Ramos (cell line): ENCODE results near the gene RPGR.

Experiments
- in situ Hi-C: fragments of 300-500 bp; cut with MboI; formaldehyde crosslinking; loops from one replicate; pipeline ENCODE4 v1.14.3; 2022; ENCODE audit warnings: low sequenced_read_pairs; ENCODE audit not compliant: unreplicated experiment

RPGR gene

DNA sequence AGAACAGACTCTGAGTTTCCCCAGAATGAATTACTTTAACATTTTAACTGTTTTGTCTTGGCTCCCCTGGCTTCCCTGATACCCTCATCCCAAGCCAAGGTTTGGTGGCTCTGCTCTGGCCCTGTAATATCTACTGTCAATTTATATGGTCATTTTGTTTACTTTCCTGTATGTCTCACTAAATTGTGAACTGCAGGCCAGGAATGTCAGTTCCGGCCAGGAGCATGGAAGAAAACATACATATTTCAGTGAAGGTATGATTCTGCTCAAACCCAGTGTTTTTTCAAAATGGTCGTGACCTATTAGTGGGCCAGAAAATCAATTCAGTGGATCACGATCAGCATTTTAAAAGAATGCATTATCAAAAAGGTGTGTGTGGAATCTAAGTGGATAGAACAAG is 1.2 kb downstream of the RPGR start:
- in situ Hi-C loops, result no loop called here

DNA sequence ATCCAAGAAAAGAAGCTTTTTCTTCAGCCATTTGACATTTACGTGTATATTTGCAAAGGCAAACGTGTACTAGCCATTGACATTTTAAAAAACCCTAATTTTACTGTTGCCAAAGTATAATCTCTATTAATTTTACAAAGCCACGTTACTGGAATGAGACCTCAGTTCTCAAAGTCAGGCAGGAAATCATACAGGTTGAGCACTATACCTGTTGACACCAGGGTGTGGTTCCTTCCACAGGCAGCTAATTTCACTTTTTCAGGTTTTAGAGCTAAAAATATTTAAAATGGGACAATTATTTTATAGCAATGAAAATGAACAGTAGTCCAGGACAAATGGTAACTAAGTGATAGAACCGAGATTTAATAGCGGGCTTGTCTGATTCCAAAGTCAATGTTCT is 6.5 kb downstream of the RPGR start:
- in situ Hi-C loops, result no loop called here

DNA sequence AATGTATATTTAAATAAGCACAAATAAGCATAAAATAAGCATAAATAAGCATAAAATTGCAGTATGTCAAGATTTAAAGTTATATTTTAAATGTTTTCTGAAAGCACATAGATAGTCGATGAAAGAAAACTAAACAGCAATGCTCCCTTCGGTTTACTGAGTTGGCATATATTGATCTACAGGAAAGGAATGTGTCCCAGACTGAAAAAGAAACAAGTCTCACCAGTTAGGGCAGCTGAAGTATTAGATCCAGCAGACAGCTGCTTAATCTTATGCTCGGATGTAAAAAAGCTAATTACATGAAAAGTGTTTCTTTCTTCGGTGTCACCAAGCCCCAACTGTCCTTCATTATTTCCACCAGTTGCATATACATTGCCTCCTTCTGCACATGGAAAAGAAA is 8.7 kb downstream of the RPGR start:
- in situ Hi-C loops, result no loop called here

DNA sequence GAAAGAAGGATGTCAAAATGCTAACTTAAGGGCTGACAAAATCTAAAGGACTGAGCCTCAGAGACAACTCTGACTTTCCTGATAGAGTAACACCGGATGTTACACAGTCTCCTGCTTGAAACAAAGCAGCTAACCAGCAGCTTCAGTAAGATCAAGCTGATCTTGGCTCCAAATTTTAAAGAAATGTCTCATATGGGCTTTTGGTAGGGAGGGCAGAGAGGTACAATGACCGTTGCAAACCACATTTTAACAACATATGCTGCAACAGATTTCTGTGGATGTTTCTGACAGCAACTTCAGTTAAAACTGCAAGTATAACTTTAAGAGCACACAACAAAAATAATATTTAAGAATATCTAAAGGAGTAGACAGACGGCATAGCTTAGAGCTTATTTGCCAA is 9.1 kb downstream of the RPGR start:
- in situ Hi-C loops, result no loop called here

DNA sequence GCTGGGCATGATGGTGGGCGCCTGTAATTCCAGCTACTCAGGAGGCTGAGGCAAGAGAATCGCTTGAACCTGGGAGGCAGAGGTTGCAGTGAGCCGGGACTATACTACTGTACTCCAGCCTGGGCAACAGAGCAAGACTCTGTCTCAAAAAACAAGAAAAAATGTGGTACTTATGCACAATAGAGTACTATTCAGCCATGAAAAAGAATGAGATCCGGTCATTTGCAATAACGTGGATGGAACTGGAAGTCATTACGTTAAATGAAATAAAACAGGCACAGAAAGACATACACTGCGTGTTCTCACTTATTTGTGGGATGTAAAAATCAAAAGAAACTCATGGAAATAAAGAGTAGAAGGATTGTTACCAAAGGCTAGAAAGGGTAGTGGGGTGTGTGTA is 12.1 kb downstream of the RPGR start:
- in situ Hi-C loops, result no loop called here

DNA sequence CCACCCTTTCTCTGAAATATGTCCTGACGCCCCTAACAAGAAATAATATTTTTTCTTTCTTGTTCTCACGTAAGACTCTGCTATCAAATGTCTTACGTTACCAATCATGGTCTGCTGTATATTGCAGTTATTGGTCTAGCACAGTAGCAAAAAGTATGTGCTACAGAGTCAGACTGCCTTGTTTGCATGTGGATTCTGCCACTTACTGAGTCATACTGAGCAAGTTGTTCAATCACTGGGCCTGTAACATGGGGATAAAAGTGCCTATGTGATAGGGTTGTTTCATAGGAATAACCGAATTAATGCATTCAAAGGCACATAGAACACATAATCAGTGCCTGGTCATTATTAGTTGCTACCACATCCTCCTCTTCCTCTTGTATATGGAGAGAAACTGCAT is 14.1 kb downstream of the RPGR start:
- in situ Hi-C loops, result no loop called here

DNA sequence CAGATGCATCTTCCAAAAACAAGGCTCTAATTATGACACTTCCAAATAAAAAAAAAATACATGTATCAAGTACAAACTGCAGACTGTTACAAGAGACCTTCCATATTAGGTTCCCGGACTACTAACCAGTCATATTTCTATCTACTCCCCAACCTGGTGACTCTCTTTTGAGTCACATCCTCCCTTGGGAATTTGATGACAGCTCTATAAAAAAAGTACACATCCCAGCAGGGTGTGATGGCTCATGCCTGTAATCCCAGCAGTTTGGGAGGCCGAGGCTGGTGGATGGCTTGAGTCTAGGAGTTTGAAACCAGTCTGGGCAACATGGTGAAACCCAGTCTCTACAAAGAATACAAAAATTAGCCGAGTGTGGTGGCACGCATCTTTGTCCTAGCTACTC is 14.9 kb downstream of the RPGR start:
- in situ Hi-C loops, result no loop called here

DNA sequence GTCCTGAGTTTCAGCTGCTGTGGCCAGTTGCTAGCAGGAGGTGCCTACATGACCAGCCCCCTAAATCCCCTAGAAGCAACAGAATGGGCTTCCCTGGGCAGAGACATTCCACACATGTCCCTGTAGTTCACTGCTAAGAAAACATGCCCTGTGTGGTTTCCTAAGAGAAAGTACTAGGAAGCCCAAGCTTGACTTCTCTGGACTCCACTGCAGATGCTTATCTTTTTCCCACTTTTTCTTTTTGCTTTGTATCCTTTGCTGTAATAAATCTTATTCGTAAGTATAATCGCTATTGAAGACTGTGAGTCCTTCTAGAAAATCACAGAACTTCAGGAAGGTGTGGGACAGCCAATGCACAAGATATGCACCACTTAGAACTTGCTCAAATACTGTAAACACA is 15.6 kb downstream of the RPGR start:
- in situ Hi-C loops, result no loop called here

DNA sequence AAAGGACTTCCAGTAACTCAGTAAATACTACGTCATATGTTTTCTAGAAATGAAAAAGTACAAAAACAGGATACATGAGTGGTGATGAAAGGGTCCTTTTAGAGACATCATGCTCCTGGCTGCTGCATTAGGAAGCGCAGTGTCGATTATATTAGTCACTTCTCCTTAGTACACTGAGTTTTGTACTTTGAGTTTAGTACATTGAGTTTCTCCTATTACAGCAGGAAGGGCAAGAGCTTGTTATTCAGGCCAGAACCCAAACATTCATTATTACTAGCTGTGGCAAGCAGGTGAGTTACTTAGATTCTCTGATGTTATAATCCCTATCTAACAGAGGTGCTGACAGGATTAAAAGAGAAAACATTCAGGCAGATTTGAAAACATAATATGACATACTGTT is 21.3 kb downstream of the RPGR start:
- in situ Hi-C loops, result no loop called here

DNA sequence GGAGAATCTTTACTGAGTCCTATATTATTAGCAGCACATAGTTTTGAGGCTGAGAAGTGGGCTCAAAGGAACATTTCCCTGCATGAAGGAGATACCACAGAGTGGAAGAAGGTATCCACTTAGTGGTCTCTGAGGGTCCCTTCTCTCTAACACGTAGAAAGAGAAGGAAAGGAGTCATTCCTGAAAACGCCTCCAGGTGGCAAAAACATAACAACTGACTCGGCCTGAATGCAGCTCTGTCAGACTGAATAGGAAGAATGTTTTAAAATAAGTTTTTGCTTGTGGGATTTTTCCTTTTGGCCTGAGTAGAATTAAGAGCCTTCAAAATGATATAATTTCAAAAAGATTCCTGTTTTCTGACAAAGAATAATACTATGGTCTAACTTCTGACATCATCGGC is 23.3 kb downstream of the RPGR start:
- in situ Hi-C loops, result no loop called here

DNA sequence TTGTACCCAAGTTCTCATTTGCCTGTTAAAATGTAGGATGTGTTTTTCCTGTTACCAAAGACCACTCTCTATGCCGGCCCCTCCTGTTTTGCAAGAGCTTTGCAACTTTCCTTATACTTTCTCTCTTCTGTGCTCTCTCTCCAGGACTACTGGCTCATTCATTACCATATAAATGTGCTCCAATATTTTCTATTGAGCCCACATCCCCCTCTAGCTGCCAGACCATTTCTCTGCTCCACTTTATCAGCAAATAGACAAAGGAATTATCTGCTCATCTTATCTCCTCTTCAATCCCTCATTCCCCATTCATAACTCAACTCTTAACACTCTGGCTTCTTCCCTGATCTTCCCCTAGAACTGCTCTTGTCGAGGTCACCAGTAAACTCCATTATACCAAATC is 33.6 kb downstream of the RPGR start:
- in situ Hi-C loops, result no loop called here

DNA sequence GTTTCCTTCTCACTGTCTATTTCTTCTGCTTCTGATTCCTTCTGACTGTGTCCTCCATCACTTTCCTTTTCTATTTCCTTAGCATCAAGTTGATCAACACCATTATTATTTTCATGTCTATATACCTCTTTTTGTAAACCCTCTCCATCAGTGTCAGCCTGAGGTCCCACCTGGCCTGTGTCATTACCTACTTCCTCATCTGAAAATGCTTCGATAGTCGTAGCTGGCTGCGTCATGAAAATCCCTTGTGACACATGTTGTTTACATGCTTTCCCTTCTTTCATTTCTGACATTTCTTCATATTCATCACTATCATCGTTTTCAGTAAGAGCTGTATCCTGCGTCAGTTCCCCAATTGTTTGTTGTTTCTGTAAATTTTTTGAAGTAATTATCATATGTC is 39.6 kb downstream of the RPGR start:
- in situ Hi-C loops, result no loop called here

DNA sequence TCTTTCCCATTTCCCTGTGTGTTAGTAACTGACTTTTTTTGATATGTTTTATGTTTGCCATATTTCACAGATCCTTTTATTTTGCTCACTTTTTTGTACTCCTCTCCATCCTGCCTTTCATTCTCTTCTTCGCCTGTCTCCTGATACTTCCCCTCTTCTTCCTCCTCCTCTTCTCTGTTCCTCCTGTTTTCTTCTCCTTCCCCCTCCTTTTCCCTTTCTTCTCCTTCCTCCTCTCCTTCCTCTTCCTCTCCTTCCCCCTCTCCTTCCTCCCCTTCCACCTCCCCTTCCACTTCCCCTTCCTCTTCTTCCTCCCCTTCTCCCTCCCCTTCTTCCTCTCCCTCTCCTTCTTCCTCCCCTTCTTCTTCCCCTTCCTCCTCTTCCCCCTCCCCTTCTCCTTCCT is 41.7 kb downstream of the RPGR start:
- in situ Hi-C loops, result no loop called here

DNA sequence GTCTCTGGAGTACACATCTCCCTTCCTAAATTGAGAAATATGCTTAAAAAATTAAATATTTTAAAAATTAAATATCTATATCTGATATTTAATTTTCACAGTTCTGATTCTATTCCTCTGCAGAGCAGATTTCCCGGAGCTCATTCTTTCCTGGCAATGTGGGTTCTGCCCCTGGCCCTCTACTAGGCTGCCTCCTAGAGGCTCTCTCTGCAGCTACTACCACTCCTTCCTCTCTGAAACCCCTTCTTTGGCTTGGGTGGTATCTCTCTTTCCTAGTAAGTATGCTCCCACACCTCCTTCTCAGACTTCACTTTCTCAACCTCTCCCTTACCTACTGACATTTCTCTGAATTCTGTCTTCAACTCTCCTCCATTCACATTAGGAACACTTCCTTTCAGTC is 45.3 kb downstream of the RPGR start:
- in situ Hi-C loops, result no loop called here

DNA sequence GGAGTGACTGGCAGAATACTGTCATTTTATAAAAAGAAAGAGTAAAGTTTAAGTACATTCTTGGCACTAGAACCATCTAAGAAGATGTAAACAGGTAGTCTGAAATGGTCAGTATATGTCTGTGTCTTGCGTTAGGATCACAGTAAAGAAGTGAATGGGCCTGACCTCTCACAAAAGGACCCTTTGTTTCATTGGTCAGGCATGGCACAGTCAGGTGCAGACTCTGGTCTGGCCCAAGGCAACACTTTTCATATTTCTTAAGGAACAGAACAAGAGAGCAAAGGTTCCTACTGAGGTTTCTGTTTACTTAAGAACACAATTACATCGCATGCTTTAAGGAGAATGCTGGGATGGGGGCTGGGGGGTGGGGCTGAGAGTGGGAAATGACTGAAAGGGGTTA is 48.1 kb downstream of the RPGR start:
- in situ Hi-C loops, result no loop called here

DNA sequence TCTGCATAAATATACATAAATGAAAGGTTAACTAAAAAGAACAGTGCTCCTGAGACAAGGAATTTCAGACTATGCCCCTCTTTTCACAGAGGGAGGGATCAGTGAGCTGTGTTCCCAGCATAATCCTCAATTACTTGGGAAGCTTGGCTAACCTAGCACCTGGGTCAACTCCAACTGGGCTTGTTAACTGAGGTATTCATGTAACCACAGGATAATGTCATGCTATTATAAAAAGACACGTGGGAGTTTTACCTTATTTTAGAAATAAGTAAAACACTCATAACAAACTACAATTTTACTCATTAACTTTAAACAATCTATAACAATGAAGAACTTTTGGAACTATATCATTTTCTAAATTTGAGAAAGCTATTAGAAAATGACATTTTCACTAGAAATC is 48.6 kb downstream of the RPGR start:
- in situ Hi-C loops, result no loop called here

DNA sequence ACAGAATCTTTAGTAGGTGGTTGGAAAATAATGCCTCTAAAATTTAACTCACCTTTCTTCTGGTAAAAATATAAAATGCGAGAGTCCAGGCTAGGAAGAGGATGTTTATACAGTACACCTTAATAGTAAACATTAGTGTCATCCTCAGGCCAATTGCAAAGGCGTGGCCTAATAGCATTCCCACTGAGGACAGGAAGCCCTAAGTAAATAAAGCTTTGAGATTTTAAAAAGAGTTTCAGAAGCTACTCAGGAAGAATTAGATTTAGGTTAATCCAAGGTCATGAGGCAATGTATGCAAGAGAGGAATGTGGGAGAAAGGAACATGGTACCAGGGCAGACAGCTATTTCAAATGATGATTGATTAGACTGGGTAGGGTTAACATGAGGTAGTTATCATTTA is 49.5 kb downstream of the RPGR start:
- in situ Hi-C loops, result no loop called here

DNA sequence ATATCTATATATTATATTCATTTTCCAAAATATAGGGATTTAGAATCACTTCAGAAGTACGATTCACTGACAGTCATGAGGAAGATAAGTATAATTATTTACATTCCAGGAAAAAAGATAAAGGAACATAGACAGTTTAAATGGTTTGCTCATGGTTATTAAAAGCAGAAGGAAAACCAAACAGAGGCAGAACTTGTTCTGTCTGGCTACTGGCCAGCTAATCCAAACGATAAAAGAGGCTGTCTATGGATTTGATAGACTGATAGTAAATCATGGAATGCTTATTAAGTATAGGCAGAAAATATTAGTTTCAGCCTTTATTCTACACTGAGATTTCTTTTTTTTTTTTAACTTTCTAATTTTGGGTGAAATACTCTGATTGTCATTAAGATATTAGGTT is 50.2 kb downstream of the RPGR start:
- in situ Hi-C loops, result no loop called here

DNA sequence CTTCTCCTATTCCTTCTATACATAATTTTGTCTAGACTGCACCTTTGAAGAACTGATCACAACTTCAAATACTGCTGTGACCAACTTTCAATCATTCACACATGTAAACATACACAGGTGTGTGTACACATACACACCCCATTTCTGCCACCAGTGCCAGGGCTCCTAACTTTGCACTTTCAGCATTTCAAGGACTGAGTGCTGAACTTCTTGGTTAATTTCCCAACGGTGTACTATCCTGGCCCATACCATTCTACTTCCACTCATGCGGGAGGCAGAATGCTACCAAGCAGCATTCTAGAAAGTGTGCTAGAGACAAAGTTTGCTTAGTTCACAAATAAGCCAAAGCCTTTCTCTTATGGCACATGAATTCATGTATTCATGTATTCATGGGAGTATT is 51.2 kb downstream of the RPGR start:
- in situ Hi-C loops, result no loop called here

DNA sequence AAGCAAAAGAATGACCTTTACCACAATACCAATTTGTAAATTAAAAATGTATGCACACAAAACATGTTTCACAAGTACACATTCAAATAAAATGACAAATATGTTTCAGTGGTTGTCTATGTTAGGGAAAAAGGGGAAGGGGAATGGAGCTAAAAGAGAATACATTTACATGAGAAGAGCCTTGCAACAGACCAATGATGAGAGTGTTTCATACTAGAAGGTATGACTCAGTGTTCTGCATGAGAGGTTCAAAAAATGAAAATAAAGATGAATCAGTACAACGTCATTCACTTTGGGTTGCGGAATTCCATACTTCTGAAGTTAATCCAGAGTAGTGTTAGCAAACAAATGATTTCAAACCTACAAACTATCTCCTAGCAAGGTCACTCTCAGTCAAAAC is 51.7 kb downstream of the RPGR start:
- in situ Hi-C loops, result no loop called here

DNA sequence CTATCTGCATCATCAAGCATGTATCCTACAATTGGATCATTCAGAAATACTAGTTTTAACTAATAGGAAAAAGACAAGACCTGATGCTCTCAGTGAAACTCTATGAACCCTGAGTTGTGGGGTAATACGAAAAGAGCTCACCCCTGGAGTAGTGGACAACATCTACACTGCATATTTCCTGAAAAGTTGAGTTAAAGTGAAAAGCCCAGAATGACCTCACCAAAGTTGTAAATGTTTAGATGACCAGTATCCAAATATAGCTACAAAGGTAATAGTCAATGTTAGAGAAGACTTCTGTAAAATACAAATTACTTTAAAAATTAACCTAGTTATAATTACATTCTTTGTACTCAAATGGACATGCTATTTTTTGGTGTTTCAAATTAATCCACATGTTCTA is 53.9 kb downstream of the RPGR start:
- in situ Hi-C loops, result no loop called here

DNA sequence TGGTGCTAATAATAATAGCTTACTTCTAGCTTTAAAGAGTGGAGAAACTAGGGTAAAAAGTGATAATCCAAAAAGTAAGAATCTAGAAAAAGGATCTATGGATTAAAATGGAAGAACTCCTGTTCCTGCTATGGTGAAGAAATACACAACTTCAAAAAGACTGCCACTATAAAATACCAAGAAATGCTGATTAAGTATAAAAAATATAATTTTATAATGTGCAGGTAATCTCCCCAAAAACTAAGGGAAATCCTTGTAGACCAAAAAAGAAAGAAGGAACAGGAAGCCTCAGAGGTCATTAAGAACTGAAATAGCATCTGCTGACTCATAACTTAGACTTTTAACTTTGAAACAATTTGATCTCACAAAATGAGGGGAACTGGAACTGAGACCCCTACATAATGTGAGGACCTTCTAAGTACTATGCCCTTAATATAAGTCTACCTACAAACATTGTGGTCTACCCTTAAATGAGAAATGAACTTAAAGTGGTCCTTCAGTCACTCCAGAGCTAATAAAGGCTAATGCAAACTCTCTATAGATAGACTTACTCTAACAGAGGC is 56.1 kb downstream of the RPGR start:
- in situ Hi-C loops, result no loop called here

DNA sequence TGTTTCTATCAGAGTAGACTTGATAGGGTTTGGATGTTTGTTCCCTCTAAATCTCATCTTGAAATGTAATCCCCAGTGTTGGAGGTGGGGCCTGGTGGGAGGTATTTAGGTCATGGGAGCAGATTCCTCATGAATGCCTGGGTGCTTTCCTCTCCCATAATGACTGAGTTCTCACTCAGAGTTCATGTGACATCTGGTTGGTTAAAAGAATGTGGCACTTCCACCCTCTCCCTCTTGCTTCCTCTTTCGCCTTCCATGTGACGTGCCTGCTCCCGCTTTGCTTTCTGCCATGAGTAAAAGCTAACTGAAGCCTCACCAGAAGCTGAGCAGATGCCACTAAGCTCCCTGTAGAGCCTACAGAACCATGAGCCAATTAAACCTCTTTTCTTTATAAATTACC is 59.3 kb downstream of the RPGR start:
- in situ Hi-C loops, result no loop called here
